Ishikawa (cell line): ENCODE data around the gene CDH23.

Source experiments
- EGR1 ChIP-seq: IDR thresholded peaks from 2 replicates; pipeline ENCODE4 v1.6.1; 2012
- FOXM1 ChIP-seq: IDR thresholded peaks from 2 replicates; pipeline ENCODE4 v1.6.1; 2012; ENCODE audit warnings: low read depth, borderline replicate concordance
- RAD21 ChIP-seq: IDR thresholded peaks from 2 replicates; pipeline ENCODE4 v1.6.1; 2012; ENCODE audit warnings: low read depth
- TF ChIP-seq, protein P1 (sequence below): IDR thresholded peaks from 2 replicates; pipeline ENCODE4 v1.6.1; 2012; ENCODE audit warnings: low read depth, mild to moderate bottlenecking

DNA sequence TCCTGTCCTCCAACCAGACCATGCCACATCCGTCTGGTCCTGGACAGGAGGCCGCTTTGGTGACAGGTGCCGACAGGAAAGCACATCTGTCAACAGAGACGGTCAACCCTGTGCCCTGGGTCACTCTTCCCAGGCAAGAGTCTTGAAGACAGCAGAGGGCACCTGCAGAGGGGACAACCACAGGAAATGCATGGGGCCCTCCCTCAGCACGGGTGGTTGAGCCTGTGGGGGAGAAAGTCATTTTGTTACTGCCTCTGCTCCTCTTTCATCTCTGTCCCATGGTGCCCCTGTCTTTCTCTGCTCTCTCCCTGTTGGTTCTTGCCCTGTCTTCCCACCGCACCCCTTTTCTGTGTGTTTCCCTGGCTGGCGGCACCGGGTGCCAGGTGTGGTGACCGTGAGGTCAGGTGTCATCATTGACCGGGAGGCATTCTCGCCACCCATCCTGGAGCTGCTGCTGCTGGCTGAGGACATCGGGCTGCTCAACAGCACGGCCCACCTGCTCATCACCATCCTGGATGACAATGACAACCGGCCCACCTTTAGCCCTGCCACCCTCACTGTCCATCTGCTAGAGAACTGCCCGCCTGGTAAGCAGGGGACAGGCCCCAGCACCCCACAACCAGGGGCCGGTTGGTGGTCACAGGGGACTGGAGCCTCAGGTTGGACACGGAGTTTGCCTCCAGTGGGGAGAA, 394.2 kb downstream of the CDH23 start:
- TF ChIP-seq, protein P1, sequence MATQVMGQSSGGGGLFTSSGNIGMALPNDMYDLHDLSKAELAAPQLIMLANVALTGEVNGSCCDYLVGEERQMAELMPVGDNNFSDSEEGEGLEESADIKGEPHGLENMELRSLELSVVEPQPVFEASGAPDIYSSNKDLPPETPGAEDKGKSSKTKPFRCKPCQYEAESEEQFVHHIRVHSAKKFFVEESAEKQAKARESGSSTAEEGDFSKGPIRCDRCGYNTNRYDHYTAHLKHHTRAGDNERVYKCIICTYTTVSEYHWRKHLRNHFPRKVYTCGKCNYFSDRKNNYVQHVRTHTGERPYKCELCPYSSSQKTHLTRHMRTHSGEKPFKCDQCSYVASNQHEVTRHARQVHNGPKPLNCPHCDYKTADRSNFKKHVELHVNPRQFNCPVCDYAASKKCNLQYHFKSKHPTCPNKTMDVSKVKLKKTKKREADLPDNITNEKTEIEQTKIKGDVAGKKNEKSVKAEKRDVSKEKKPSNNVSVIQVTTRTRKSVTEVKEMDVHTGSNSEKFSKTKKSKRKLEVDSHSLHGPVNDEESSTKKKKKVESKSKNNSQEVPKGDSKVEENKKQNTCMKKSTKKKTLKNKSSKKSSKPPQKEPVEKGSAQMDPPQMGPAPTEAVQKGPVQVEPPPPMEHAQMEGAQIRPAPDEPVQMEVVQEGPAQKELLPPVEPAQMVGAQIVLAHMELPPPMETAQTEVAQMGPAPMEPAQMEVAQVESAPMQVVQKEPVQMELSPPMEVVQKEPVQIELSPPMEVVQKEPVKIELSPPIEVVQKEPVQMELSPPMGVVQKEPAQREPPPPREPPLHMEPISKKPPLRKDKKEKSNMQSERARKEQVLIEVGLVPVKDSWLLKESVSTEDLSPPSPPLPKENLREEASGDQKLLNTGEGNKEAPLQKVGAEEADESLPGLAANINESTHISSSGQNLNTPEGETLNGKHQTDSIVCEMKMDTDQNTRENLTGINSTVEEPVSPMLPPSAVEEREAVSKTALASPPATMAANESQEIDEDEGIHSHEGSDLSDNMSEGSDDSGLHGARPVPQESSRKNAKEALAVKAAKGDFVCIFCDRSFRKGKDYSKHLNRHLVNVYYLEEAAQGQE = no peak
- no peak for TF ChIP-seq FOXM1
- TF ChIP-seq RAD21 = no peak
- no peak for TF ChIP-seq EGR1
